ENCODE data around the gene DHRSX. TPM values are rescaled to one million over a fixed set of nuclear protein-coding genes. Genes with fewer than 3 reads are reported as not detected.

The DHRSX gene
- total RNA-seq, 2 donors from 2014 or later: 19.9 to 21.9 TPM

DNA sequence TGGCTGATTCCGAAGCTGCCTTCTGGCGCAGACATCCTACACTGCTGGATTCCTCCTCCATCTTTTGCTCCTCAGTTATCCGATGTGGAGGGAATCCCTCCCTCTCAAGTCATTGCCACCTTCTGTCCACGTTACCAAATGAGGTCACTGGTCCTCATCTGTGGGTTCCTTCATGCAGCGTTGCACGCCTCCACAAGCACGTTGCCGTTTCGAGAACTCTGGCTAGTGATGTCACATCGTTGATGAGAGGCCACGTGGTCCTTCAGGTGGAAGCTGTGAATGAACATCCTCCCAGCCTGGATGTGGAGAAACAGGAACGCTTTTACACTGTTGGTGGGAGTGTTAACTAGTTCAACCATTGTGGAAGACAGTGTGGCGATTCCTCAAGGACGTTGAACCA lies 323.2 kb downstream of the DHRSX start:
- H3K9me3 ChIP-seq: no peaks in the 10 kb centered on the region
- TF ChIP-seq, protein P1, sequence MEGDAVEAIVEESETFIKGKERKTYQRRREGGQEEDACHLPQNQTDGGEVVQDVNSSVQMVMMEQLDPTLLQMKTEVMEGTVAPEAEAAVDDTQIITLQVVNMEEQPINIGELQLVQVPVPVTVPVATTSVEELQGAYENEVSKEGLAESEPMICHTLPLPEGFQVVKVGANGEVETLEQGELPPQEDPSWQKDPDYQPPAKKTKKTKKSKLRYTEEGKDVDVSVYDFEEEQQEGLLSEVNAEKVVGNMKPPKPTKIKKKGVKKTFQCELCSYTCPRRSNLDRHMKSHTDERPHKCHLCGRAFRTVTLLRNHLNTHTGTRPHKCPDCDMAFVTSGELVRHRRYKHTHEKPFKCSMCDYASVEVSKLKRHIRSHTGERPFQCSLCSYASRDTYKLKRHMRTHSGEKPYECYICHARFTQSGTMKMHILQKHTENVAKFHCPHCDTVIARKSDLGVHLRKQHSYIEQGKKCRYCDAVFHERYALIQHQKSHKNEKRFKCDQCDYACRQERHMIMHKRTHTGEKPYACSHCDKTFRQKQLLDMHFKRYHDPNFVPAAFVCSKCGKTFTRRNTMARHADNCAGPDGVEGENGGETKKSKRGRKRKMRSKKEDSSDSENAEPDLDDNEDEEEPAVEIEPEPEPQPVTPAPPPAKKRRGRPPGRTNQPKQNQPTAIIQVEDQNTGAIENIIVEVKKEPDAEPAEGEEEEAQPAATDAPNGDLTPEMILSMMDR (IDR thresholded peaks at IDR 0.05): no peak
- H3K27ac ChIP-seq: no peak overlapping the region
- no peaks in the 10 kb centered on the region for H3K36me3 ChIP-seq
- no peak overlapping the region for H3K4me3 ChIP-seq
- no peaks in the 10 kb centered on the region for H3K27me3 ChIP-seq
- no peak for DNase-seq (ENCODE audit: low spot score)
- no peaks in the 10 kb centered on the region for H3K4me1 ChIP-seq

DNA sequence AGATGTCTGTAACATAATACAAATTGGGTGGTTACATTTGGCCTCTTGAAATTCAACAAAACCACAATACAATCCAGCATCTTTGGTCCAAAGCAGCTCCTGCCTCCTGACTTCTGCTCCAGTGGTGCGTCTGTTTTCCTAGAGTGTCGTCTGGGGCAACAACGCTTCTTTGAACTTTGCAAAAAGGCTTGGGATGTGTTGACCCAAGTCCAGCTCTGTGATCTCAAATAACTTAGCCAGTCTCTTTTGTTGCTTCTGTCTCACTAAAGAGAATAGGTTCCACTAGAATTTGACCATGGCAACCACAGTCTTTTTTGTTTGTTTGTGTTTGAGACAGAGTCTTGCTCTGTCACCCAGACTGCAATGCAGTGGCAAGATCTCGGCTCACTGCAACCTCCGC lies 324.0 kb downstream of the DHRSX start:
- no peaks in the 10 kb centered on the region for H3K4me1 ChIP-seq
- no peaks in the 10 kb centered on the region for H3K36me3 ChIP-seq
- no peaks in the 10 kb centered on the region for H3K27me3 ChIP-seq
- no peak overlapping the region for H3K4me3 ChIP-seq
- no peak overlapping the region for H3K27ac ChIP-seq
- DNase-seq (ENCODE audit: low spot score): no peak
- TF ChIP-seq, protein P1 (IDR thresholded peaks at IDR 0.05): no peak
- no peaks in the 10 kb centered on the region for H3K9me3 ChIP-seq

DNA sequence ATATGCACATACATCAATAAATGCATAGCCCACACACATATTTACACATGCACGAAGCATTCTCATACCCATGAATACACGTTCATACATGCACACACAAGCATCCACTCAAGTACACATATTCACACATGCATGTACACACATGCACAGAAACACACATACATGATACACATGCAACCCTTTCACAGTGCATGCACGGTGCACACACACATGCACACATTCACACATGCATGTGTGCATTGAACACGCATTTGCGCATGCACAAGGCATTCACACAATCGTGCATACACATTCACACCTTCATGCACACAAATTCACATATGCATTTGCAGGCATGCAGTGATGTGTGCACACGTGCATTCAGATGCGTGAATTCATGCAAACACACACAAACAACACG lies 324.5 kb downstream of the DHRSX start:
- no peaks in the 10 kb centered on the region for H3K9me3 ChIP-seq
- H3K4me3 ChIP-seq: no peak overlapping the region
- no peaks in the 10 kb centered on the region for H3K36me3 ChIP-seq
- TF ChIP-seq, protein P1 (IDR thresholded peaks at IDR 0.05): no peak
- no peaks in the 10 kb centered on the region for H3K4me1 ChIP-seq
- no peak overlapping the region for H3K27ac ChIP-seq
- no peaks in the 10 kb centered on the region for H3K27me3 ChIP-seq
- no peak for DNase-seq (ENCODE audit: low spot score)

DNA sequence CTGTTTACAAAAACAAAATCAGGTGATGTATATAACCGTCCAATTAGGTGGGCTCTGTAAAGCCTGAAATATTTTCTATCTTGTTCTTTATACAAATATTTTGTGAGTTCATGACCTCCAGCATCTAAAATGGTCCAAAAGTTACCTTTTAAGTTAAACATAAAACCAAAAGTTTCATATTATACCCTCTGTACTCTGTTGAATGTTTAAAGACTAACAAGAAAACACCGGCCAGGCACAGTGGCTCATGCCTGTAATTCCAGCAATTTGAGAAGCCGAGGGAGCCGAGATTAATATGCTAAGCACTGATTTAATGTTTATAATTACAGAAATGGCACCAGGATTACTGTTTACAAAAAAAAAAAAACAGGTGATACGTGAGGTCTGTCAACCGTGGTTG lies 328.4 kb downstream of the DHRSX start:
- H3K27me3 ChIP-seq: no peaks in the 10 kb centered on the region
- H3K36me3 ChIP-seq: no peaks in the 10 kb centered on the region
- TF ChIP-seq, protein P1 (IDR thresholded peaks at IDR 0.05): no peak
- H3K27ac ChIP-seq: no peak overlapping the region
- H3K4me1 ChIP-seq: no peaks in the 10 kb centered on the region
- DNase-seq (ENCODE audit: low spot score): no peak
- H3K4me3 ChIP-seq: no peak overlapping the region
- no peaks in the 10 kb centered on the region for H3K9me3 ChIP-seq

Other genes with a start within 250 kb of the DHRSX start
- gene ZBED1, start within 50 bp of the DHRSX start, total RNA-seq: 10 to 100 TPM; 40.7 to 42.0 TPM
- 100 to 1,000 TPM; 234 to 282 TPM for gene CD99, start 190.3 kb upstream of the DHRSX start, total RNA-seq

Measured in right atrium auricular region (tissue), 2 donors.